Kidney (tissue), 14 donors: ENCODE data around the gene SIRT3. TPM values are rescaled to one million over a fixed set of nuclear protein-coding genes. Genes with fewer than 3 reads are reported as not detected.

ENCODE experiments used
- DNase-seq, 5 donors: peaks; one replicate each; pipeline ENCODE4 v3.0.0-alpha.2; 2013 to 2020
- FAIRE-seq: peaks from 2 replicates; lab custom pipeline; 2012; peaks lifted over from hg19 to GRCh38; lab: Jason Lieb, UNC
- H3K27ac ChIP-seq, 2 donors: one replicate each; pipeline ENCODE4 v1.7.0; 2013; ENCODE audit warnings: low read depth in 2 of 2, low read length in 2 of 2, inconsistent platforms in 1 of 2
- H3K27me3 ChIP-seq: one replicate; pipeline ENCODE4 v1.7.1; 2013; ENCODE audit warnings: low read length, inconsistent platforms; ENCODE audit not compliant: control insufficient read depth, insufficient read depth
- H3K36me3 ChIP-seq, 3 donors: one replicate each; pipeline versions ENCODE4 v1.7.0 to v1.7.1; 2013; ENCODE audit warnings: low read length in 3 of 3, control low read depth in 1 of 3, inconsistent platforms in 1 of 3; ENCODE audit not compliant: insufficient read depth in 3 of 3, control insufficient read depth in 2 of 3
- H3K4me1 ChIP-seq, 3 donors: one replicate each; pipeline versions ENCODE4 v1.7.0 to v1.7.1; 2013; ENCODE audit warnings: low read length in 3 of 3, inconsistent platforms in 1 of 3, low read depth in 1 of 3; ENCODE audit not compliant: control insufficient read depth in 2 of 3, insufficient read depth in 2 of 3
- H3K4me3 ChIP-seq, 3 donors: one replicate each; pipeline versions ENCODE4 v1.7.0 to v1.8.1; 2013; ENCODE audit warnings: low read length in 3 of 3, control low read depth in 1 of 3, inconsistent platforms in 1 of 3
- H3K9ac ChIP-seq, 3 donors: one replicate each; pipeline versions ENCODE4 v1.7.0 to v1.7.1; 2013; ENCODE audit warnings: low read length in 3 of 3, control low read depth in 1 of 3, inconsistent platforms in 1 of 3
- H3K9me3 ChIP-seq, 3 donors: one replicate each; pipeline versions ENCODE4 v1.7.0 to v1.7.1; 2013; ENCODE audit warnings: low read length in 3 of 3, control low read depth in 1 of 3, inconsistent platforms in 1 of 3; ENCODE audit not compliant: control insufficient read depth in 2 of 3, insufficient read depth in 1 of 3
- intact Hi-C: fragments of 100-400 bp; cut with DNase I; formaldehyde crosslinking; loops from one replicate; pipeline ENCODE4 v1.11.1; 2022
- polyA plus RNA-seq: library from polyadenylated mRNA; stranded (reverse); fragments of 350-450 nt; fragmentation: Illumina TruSeq; extraction: RNeasy Lipid Tissue Mini Kit (QIAGEN cat#74804); gene quantifications from one replicate; pipeline ENCODE4 v1.2.3, GENCODE V29; 2014; ENCODE audit warnings: low read depth, low replicate concordance; ENCODE audit not compliant: insufficient read depth
- total RNA-seq: library from RNA; stranded (reverse); fragmentation: NEBNext Ultra II Directional; extraction: Animal tissue kit (Norgen Biotek cat#: 25700); gene quantifications from one replicate; pipeline ENCODE4 v1.2.1, GENCODE V29; 2021
- TF ChIP-seq, protein P1 (sequence below): IDR thresholded peaks from 3 replicates; pipeline ENCODE4 v1.5.1; 2012; ENCODE audit warnings: mild to moderate bottlenecking, moderate library complexity, borderline replicate concordance; ENCODE audit not compliant: insufficient read depth; ENCODE audit errors: extremely low read depth
- donor health status: control.
- donor health status: control.
- donor health status: control.
- donor health status: control.
- donor health status: control.
- donor health status: DM: yes; HTN: yes; CAD: no.
- donor health status: Normal renal cell carcinoma (clear cell type).

SIRT3 gene
- total and polyA plus RNA-seq, 2 donors from 2014 or later: 28.3 to 28.7 TPM

DNA sequence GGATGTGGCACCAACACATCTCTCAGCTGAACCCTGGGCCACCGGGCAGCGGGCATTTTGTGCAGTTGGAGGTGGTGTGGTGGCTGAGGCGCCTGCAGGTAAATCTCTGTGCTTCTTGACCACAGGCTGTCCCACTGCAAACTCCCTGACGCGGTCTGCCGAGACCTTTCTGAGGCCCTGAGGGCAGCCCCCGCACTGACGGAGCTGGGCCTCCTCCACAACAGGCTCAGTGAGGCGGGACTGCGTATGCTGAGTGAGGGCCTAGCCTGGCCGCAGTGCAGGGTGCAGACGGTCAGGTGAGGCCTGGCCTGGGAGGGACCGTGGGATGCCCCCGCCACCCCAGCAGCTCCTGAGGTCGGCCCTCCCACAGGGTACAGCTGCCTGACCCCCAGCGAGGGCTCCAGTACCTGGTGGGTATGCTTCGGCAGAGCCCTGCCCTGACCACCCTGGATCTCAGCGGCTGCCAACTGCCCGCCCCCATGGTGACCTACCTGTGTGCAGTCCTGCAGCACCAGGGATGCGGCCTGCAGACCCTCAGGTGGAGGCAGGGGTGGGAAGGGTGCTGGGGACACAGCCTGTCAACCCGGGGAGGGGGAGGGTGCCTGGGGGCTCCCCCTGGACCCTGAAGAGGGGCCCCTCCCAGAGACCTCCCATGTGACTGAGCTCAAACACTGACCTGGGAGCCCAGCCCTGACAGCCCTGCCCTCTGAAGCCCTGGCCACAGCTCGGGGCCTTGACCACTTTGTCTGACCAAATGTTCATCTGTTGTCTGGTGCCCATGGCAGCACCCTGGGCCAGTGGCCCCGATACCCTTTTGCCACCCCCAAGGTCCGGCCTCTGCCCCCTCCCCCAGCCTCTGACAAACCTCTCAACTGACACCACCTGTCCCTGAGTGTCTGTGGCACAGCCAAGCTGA is 48.2 kb upstream of the SIRT3 start:
- Histone ChIP-seq H3K9ac (no peak overlapping the region), H3K4me3 (no peak overlapping the region), H3K9me3 (no peaks in the 10 kb centered on the region), H3K27me3 (peaks cover 17% of the 10 kb centered on the region), H3K36me3 (no peaks in the 10 kb centered on the region), H3K27ac (no peak overlapping the region), H3K4me1 (peaks cover 0 to 16% (median 0%) of the 10 kb centered on the region in 3 donors)
- intact Hi-C loops: no loop called here
- peak; percentile 65 to 85 (median 78) for DNase-seq
- FAIRE-seq: no peak
- TF ChIP-seq, protein P1, sequence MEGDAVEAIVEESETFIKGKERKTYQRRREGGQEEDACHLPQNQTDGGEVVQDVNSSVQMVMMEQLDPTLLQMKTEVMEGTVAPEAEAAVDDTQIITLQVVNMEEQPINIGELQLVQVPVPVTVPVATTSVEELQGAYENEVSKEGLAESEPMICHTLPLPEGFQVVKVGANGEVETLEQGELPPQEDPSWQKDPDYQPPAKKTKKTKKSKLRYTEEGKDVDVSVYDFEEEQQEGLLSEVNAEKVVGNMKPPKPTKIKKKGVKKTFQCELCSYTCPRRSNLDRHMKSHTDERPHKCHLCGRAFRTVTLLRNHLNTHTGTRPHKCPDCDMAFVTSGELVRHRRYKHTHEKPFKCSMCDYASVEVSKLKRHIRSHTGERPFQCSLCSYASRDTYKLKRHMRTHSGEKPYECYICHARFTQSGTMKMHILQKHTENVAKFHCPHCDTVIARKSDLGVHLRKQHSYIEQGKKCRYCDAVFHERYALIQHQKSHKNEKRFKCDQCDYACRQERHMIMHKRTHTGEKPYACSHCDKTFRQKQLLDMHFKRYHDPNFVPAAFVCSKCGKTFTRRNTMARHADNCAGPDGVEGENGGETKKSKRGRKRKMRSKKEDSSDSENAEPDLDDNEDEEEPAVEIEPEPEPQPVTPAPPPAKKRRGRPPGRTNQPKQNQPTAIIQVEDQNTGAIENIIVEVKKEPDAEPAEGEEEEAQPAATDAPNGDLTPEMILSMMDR: no peak

DNA sequence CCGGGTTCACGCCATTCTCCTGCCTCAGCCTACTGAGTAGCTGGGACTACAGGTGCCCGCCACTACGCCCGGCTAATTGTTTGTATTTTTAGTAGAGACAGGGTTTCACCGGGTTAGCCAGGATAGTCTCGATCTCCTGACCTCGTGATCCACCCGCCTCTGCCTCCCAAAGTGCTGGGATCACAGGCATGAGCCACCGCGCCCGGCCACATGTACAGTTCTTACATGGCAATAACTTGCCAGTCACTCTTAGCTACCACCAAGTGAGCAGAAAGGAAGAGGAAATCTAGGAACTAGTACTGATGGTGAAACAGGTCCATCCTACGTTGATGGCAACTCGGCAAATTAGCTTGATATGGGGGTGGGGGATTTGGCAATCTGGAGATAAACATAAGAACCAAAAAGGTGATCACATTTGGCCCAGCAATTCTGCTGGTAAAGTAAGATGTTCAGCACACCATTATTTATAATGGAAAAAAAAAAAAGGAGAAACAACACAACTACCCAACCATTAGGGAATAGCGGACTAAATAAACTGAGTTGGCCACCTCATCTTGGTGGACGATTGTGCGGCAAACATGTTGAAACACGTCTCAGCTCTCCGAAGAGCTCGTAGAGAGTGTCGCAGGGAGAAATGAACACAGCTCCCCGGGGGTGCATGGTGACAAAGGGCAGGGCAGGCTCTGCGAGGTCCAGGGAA is 47.4 kb upstream of the SIRT3 start:
- intact Hi-C loops: no loop called here
- FAIRE-seq: no peak

DNA sequence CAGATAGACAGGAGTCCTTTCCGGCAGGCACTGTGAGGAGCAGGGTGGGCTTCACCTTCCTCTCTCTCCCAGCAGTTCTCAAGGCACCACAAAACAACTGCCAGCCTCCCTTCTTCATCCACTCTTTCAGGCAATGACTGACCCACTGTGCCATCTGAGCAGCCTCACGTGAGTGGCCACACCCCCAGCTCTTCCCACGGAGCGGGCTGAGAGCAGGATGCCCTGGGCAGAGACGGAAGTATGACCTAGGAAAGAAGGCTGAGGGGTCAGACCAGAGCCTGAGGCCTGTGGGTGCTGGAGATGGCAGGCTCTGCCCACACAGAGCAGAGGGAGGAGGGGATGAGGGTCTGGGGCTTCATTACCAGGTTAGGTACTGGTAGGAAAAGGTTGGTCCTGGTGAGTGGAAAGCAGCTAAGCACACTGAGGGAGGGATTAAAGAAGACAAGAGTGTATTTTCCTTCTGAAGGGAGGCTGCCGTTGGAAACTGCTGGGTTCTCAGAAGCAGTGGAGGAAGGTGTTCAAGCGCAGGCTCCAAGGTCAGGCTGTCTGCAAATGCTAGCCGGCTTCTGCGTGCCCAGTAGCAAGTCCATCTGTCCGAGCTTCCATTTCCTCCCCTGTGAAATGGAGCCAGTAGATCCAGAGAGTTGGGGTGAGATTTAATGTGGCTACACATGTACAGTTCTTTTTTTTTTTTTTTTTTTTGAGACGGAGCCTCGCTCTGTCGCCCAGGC is 46.7 kb upstream of the SIRT3 start:
- Histone ChIP-seq H3K9me3 (no peaks in the 10 kb centered on the region), H3K27ac (no peak overlapping the region), H3K4me1 (peaks cover 0 to 14% (median 0%) of the 10 kb centered on the region in 3 donors), H3K36me3 (no peaks in the 10 kb centered on the region), H3K4me3 (no peak overlapping the region), H3K27me3 (peaks cover 19% of the 10 kb centered on the region), H3K9ac (no peak overlapping the region)
- DNase-seq: peak in 1 of 5 donors; percentile 55
- TF ChIP-seq, protein P1: no peak
- intact Hi-C loops: no loop called here
- no peak for FAIRE-seq

More for the DNA sequence above, 47.4 kb upstream of the SIRT3 start:
- peaks cover 0 to 17% (median 0%) of the 10 kb centered on the region in 3 donors for H3K4me1 ChIP-seq
- no peaks in the 10 kb centered on the region for H3K9me3 ChIP-seq
- peaks cover 19% of the 10 kb centered on the region for H3K27me3 ChIP-seq
- no peaks in the 10 kb centered on the region for H3K36me3 ChIP-seq
- H3K4me3 ChIP-seq: no peak overlapping the region
- H3K9ac ChIP-seq: no peak overlapping the region
- TF ChIP-seq, protein P1: no peak
- DNase-seq: no peak
- no peak overlapping the region for H3K27ac ChIP-seq
